ENCODE results near the gene CDH13.

GRCh38 chr16:82971126-82971525 is 344.4 kb downstream of the CDH13 start:
- no peak for TF ChIP-seq CTCF (conservative IDR thresholded peaks at IDR 0.05; ENCODE audit: low read length)
- TF ChIP-seq EZH2phosphoT487 (IDR thresholded peaks at IDR 0.05; ENCODE audit: borderline replicate concordance, low read depth, low read length) = no peak

Data from OCI-LY7 (cell line).